OCI-M2 (cell line): Measurements from ENCODE around the gene ZNF311.
"Not testable (repeated sequence)": the region's sequence is repeated elsewhere in the genome, so short reads cannot be mapped to it uniquely, and the experiment has no call there.

ENCODE experiments used
- DNase-seq: peaks from one replicate; lab custom pipeline; 2025; ENCODE audit not compliant: unreplicated experiment; lab: John Stamatoyannopoulos, UW

Gene ZNF311

DNA sequence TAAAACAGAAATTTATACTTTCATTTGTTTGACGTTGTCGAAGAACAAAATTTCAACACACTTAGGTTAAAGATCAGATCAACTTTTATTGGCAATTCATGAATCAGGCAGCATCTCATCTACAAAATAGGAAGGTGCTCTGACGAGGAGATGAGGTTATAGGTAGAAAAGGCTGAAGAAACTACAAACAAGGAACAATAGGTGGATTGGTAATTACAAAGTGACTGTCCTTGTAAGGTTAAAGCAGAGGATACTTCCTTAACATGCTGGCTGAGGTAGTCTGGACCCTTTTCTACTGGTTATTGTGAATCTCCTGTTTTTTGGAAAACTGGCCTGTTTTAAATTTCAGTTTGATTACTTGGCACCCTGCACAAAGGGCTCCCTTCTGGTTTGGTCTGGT is 48.8 kb downstream of the ZNF311 start:
- no peak for DNase-seq

DNA sequence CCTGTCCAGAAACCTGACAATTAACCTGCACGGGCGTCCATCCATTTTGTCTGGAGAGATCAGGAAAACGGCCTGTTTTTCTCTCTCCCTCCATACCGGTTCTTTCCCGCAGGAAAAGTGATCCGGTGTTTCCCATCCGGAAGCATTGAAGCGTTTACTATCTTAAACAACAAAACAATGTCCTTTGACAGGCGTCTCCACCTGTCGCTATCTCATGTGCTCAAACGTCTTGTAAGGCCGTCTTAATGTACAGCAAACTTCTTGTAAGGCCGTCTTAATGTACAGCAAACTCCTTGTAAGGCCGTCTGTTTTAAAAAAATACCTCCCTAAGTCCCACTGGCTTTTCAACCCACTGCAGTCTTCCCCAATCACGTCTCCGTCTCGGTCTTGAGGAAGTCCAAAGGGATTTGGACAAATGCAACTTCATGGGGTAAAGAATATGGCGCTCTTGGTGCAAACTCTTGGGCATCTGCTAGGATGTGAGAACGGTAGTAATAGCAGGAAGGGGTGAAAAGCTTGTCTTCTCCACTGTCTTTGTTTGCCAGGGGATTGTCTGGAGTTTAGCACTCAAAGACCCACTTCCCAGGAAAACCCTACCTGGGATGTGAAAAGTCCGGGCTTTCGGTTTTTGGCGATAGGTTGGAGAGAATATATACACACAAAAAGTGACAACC is 51.4 kb downstream of the ZNF311 start:
- no peak for DNase-seq

DNA sequence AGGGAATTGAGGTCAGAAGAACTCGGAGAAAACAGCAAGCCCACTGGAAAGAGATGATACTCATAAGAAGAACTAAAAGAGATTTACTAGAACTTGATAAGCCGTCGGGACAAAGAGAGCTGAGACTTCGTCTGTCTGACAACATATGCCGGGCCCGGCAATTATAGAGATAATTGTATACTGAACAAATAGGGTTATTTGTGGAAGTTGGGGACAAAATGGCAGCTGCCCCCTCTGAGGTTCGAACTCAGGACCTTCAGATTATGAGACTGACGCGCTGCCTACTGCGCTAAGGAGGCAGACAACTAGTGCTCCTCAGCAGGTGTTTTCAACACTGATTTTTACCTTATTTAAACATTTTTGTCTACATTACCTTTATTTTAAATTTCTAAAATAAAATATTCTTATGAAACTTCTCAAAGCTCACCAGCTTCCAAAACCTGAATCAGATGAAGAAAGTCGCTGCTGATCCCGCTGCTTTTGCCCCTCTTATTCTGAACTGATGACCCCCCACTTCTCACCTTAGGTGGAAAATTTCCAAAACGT is 52.0 kb downstream of the ZNF311 start:
- DNase-seq, result peak; percentile 80

DNA sequence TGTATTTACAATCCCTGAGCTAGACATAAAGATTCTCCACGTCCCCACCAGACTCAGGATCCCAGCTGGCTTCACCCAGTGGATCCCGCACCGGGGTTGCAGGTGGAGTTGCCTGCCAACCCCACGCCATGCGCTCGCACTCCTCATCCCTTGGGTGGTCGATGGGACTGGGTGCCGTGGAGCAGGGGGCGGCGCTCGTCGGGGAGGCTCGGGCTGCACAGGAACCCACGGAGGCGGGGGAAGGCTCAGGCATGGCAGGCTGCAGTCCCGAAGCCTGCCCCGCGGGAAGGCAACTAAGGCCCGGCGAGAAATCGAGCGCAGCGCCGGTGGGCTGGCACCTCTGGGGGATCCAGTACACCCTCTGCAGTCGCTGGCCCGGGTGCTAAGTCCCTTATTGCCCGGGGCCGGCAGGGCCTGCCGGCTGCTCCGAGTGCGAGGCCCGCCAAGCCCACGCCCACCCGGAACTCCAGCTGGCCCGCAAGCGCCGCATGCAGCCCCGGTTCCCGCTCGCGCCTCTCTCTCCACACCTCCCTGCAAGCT is 55.4 kb downstream of the ZNF311 start:
- DNase-seq, result not testable (repeated sequence)

DNA sequence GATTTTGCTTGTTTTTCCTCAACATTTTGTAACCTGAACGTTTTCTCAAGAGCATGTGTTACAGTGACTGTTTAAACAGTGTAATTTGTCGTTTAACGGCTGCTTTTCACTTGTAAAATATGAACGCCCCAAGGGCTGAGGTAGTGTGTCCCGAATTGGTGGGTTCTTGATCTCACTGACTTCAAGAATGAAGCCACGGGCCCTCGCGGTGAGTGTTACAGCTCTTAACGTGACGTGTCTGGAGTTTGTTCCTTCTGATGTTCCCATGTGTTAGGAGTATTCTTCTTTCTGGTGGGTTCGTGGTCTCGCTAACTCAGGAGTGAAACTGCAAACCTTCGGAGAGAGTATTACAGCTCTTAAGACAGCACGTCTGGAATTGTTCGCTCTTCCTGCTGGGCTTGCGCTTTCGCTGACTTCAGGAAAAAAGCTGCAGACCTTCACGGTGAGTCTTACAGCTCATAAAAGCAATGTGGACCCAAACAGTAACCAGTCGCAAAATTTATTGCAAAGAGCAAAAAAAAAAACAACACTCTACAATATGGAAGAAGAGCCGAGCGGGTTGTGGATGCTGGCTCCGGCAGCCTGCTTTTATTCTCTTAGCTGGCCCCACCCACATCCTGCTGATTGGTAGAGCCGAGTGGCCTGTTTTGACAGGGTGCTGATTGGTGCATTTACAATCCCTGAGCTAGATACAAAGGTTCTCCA is 56.2 kb downstream of the ZNF311 start:
- DNase-seq, result no peak

DNA sequence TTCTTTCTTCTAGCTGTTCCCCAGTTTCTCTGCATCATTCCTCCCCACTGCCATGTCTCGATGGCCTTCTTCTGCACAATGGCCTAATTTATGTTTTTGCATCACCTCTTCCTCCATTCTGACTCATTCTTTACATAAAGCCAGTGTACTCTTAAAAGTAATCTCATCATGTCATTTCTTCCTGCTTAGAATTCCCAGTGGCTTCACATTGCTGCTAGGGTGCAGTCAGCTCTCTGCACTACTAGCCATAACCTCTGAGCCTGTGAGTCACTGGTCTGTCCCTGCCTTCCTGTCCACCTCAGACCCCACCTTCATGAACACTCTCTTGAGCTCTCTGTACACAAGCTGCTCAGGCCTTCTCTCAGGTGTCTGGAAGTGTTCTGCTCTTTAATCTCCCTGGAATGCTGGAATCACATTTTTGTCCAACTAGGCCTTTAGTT is 57.3 kb downstream of the ZNF311 start:
- DNase-seq, result no peak

DNA sequence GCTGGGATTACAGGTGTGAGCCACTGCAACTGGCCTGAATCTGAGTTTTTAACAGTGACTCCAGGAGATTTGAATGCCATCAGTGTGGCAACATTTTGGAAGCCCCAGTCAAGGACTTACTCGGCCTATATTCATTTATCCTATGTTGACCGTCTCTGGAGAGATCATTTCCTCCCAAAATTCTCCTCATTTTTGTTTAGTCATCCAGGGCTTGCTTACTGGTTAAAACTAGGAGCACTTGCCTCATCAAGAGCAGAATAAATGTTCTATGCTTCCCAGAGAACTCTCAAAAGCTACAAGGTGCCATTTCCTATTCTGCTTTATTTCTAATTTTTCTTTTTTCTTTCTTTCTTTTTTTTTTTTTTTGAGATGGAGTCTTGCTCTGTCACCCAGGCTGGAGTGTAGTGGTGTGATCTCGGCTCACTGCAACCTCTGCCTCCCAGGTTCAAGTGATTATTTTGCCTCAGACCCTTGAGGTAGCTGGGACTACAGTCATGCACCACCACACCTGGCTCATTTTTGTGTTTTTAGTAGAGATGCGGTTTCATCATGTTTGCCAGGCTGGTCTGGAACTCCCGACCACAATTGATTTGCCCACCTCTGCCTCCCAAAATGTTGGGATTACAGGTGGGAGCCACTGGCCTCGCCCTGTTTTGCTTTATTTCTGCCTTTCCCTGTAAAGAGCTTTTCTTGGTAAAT is 57.9 kb downstream of the ZNF311 start:
- DNase-seq, result no peak

DNA sequence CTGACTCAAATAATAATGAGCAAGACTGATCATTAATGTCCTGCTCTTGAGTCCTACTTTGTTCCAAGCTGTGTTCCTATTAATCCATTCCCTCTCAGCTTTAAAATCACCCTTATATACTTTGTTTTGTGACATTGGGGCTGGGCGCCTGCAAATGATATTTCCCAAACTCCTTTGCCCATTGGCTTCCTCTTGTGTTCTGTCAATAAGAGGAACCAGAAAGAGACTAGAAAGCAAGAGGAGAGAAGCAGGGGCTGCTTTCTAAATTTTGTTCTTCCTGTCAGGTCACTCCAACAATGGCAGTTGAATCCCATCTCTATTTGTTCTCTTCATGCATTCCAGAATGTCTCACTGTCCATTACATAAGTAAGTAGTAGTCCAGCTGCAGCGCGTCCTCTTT is 59.8 kb downstream of the ZNF311 start:
- DNase-seq, result no peak
